ENCODE measurements around the gene CARMIL1.

The CARMIL1 gene

DNA sequence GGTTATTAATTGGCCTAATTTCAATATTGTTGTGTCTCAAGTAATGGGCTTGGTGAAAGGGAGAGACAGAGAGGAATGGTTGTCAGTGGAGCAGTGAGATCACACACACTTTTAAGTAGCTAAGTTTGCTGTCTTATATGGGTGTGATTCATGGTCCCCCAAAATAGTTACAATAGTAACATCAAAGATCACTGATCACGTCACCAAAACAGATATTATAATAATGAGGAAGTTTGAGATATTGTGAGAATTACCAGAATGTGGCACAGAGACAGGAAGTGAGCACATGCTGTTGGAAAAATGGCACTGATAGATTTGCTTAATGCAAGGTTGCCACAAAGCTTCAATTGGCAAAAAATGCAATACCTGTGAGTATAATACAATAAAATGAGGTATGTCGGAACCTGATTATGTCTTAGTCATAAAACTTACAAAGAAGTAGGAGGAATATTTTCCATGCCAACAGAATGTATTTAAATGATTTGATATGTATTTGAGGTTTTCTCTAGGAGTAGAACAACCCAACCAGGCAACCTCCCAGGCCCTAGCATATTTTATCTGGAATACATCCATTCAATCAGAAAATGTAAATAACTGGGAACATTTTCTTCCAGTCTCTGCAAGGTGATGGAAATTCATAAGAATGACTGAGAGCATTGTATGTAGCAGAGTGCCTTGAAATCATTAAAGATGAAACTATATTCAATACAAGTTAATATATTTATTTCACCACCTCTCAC lies 167.8 kb downstream of the CARMIL1 start:
- no peak; the same call in 2 of the 3 replicates for ATAC-seq (ENCODE audit: low read depth)
- no peak overlapping the region for H3K27ac ChIP-seq (ENCODE audit: poor library complexity, severe bottlenecking)
- H3K9me3 ChIP-seq (ENCODE audit: severe bottlenecking) = peaks cover 6% of the 10 kb centered on the region
- H3K36me3 ChIP-seq (ENCODE audit: low read depth) = no peaks in the 10 kb centered on the region
- TF ChIP-seq CTCF (IDR thresholded peaks at IDR 0.05; ENCODE audit: poor library complexity, severe bottlenecking) = no peak
- H3K27me3 ChIP-seq (ENCODE audit: insufficient read depth, poor library complexity, severe bottlenecking) = no peaks in the 10 kb centered on the region
- no peak for DNase-seq (ENCODE audit: low spot score)
- H3K4me3 ChIP-seq (ENCODE audit: severe bottlenecking) = no peak overlapping the region
- peaks cover 19% of the 10 kb centered on the region for H3K4me1 ChIP-seq (ENCODE audit: insufficient read depth, poor library complexity, severe bottlenecking)

DNA sequence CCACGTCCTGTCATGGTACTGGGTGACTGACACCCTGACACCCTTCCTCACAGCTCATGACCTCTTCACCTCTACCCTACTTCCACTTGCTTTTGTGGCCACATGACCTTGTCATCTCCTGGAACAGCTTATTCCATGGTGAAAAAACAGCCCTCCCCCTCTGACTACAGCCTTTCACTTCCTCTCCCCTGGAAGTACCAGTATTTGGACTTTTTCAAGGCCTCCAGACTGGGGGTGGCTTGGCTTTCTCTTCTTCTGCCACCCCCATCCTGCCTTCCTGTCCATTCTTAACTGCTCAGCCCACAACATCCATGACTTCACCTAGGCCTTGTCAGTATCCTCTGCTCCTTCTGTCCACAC lies 168.4 kb downstream of the CARMIL1 start:
- no peaks in the 10 kb centered on the region for H3K27me3 ChIP-seq (ENCODE audit: insufficient read depth, poor library complexity, severe bottlenecking)
- ATAC-seq (ENCODE audit: low read depth) (no peak), DNase-seq (ENCODE audit: low spot score) (no peak)
- H3K4me3 ChIP-seq (ENCODE audit: severe bottlenecking) = no peak overlapping the region
- H3K27ac ChIP-seq (ENCODE audit: poor library complexity, severe bottlenecking) = no peak overlapping the region
- no peak for TF ChIP-seq CTCF (IDR thresholded peaks at IDR 0.05; ENCODE audit: poor library complexity, severe bottlenecking)
- peaks cover 19% of the 10 kb centered on the region for H3K4me1 ChIP-seq (ENCODE audit: insufficient read depth, poor library complexity, severe bottlenecking)
- H3K36me3 ChIP-seq (ENCODE audit: low read depth) = no peaks in the 10 kb centered on the region
- H3K9me3 ChIP-seq (ENCODE audit: severe bottlenecking) = peaks cover 6% of the 10 kb centered on the region

DNA sequence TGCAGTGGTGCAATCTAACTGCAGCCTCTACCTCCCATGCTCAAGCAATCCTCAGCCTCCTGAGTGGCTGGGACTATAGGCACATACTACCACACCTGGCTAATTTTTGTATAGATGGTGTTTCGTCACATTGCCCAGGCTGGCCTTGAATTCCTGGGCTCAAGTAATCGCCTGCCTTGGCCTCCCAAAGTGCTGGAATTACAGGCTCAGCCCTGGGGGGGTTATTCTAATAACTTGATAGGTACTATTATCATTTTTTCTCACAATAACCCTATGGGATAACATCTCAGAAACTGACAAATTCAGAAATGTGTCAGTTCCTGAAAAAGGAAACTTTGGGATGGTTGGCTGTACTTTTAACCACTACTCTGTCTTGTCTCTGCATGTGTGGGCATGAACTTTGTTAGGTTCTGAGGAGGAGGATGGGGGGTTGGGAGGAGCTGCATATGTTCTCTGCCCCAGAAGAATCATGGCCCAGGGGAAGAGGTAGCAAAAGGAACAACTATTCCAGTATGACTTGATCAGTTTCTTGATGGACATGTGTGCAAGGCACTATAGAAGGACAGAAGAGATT lies 169.9 kb downstream of the CARMIL1 start:
- peak overlapping the region; percentile 33 for H3K27ac ChIP-seq (ENCODE audit: poor library complexity, severe bottlenecking)
- no peak for DNase-seq (ENCODE audit: low spot score)
- no peak for TF ChIP-seq CTCF (IDR thresholded peaks at IDR 0.05; ENCODE audit: poor library complexity, severe bottlenecking)
- H3K4me1 ChIP-seq (ENCODE audit: insufficient read depth, poor library complexity, severe bottlenecking) = peaks cover 22% of the 10 kb centered on the region
- H3K27me3 ChIP-seq (ENCODE audit: insufficient read depth, poor library complexity, severe bottlenecking) = no peaks in the 10 kb centered on the region
- ATAC-seq (ENCODE audit: low read depth) = peak; percentile 68
- H3K36me3 ChIP-seq (ENCODE audit: low read depth) = no peaks in the 10 kb centered on the region
- peaks cover 6% of the 10 kb centered on the region for H3K9me3 ChIP-seq (ENCODE audit: severe bottlenecking)
- H3K4me3 ChIP-seq (ENCODE audit: severe bottlenecking) = no peak overlapping the region

GRCh38 chr6:25449774-25450173 lies 170.6 kb downstream of the CARMIL1 start:
- no peak overlapping the region for H3K4me3 ChIP-seq (ENCODE audit: severe bottlenecking)
- DNase-seq (ENCODE audit: low spot score) = no peak
- H3K27ac ChIP-seq (ENCODE audit: poor library complexity, severe bottlenecking) = peak overlapping the region; percentile 33

More at GRCh38 chr6:25449774-25450173, 170.6 kb downstream of the CARMIL1 start:
- no peak for TF ChIP-seq CTCF (IDR thresholded peaks at IDR 0.05; ENCODE audit: poor library complexity, severe bottlenecking)
- H3K4me1 ChIP-seq (ENCODE audit: insufficient read depth, poor library complexity, severe bottlenecking) = peaks cover 22% of the 10 kb centered on the region
- ATAC-seq (ENCODE audit: low read depth) = no peak
- H3K9me3 ChIP-seq (ENCODE audit: severe bottlenecking) = peaks cover 6% of the 10 kb centered on the region
- no peaks in the 10 kb centered on the region for H3K27me3 ChIP-seq (ENCODE audit: insufficient read depth, poor library complexity, severe bottlenecking)
- no peaks in the 10 kb centered on the region for H3K36me3 ChIP-seq (ENCODE audit: low read depth)
